ENCODE data around the gene DOK6.

- TF ChIP-seq CTCF (IDR thresholded peaks at IDR 0.05): no peak
- TF ChIP-seq USF2 (CRISPR knock-in tag; IDR thresholded peaks at IDR 0.05): no peak
- TF ChIP-seq RELA (CRISPR knock-in tag; IDR thresholded peaks at IDR 0.05; ENCODE audit: borderline replicate concordance): no peak
- no peak for TF ChIP-seq ZNF121 (CRISPR knock-in tag; IDR thresholded peaks at IDR 0.05)
Observed at GRCh38 chr18:69585696-69586095, 185.0 kb downstream of the DOK6 start.

All from WTC11 (cell line).